ENCODE data around the gene GPC4.

Gene GPC4

GRCh38 chrX:133417364-133417763, 2.1 kb upstream of the GPC4 start:
- H3K9me3 ChIP-seq = no peaks in the 10 kb centered on the region
- no peak overlapping the region for H3K27ac ChIP-seq
- no peaks in the 10 kb centered on the region for H3K36me3 ChIP-seq
- intact Hi-C loops (cut with DNase I; ENCODE audit: low total_unique reads) = no loop called here
- no peak for TF ChIP-seq CTCF (IDR thresholded peaks at IDR 0.05)
- no peak overlapping the region for H3K4me3 ChIP-seq
- no peak for DNase-seq
- H3K27me3 ChIP-seq = no peaks in the 10 kb centered on the region
- peaks cover 0 to 8% (median 2%) of the 10 kb centered on the region in 4 donors for H3K4me1 ChIP-seq

- intact Hi-C loops (cut with DNase I; ENCODE audit: low total_unique reads) = no loop called here
- peak in 1 of 2 donors; percentile 66 for DNase-seq
These were observed 648 bp downstream of the GPC4 start for GRCh38 chrX:133414406-133415275.

GRCh38 chrX:133413218-133413925, 1.9 kb downstream of the GPC4 start:
- Histone ChIP-seq H3K4me1 (peaks cover 0 to 33% (median 2%) of the 10 kb centered on the region in 4 donors), H3K4me3 (peak overlapping the region; percentile 77 to 81), H3K27ac (peak overlapping the region; percentile 84 to 86), H3K27me3 (no peaks in the 10 kb centered on the region), H3K9me3 (no peaks in the 10 kb centered on the region), H3K36me3 (no peaks in the 10 kb centered on the region)
- peak; percentile 18 to 64 for DNase-seq
- no peak for TF ChIP-seq CTCF (IDR thresholded peaks at IDR 0.05)
- intact Hi-C loops (cut with DNase I; ENCODE audit: low total_unique reads) = no loop called here

More at GRCh38 chrX:133414406-133415275, 648 bp downstream of the GPC4 start:
- Histone ChIP-seq H3K36me3 (no peaks in the 10 kb centered on the region), H3K4me1 (peaks cover 0 to 31% (median 2%) of the 10 kb centered on the region in 4 donors), H3K27me3 (no peaks in the 10 kb centered on the region), H3K9me3 (no peaks in the 10 kb centered on the region), H3K27ac (peak overlapping the region; percentile 84 to 86), H3K4me3 (peak overlapping the region; percentile 77 to 81)
- no peak for TF ChIP-seq CTCF (IDR thresholded peaks at IDR 0.05)

GRCh38 chrX:133412665-133413064, 2.6 kb downstream of the GPC4 start:
- TF ChIP-seq CTCF (IDR thresholded peaks at IDR 0.05) = no peak
- Histone ChIP-seq H3K27me3 (no peaks in the 10 kb centered on the region), H3K9me3 (no peaks in the 10 kb centered on the region), H3K4me3 (peak overlapping the region; percentile 77 to 81), H3K4me1 (peaks cover 0 to 40% (median 2%) of the 10 kb centered on the region in 4 donors), H3K27ac (peak overlapping the region in 1 of 2 donors; percentile 84), H3K36me3 (no peaks in the 10 kb centered on the region)
- intact Hi-C loops (cut with DNase I; ENCODE audit: low total_unique reads) = no loop called here
- no peak for DNase-seq

GRCh38 chrX:133412246-133412645, 3.0 kb downstream of the GPC4 start:
- H3K9me3 ChIP-seq = no peaks in the 10 kb centered on the region
- intact Hi-C loops (cut with DNase I; ENCODE audit: low total_unique reads) = no loop called here
- TF ChIP-seq CTCF (IDR thresholded peaks at IDR 0.05) = no peak
- no peak overlapping the region for H3K27ac ChIP-seq
- H3K4me1 ChIP-seq = peaks cover 0 to 40% (median 2%) of the 10 kb centered on the region in 4 donors
- peak overlapping the region; percentile 77 to 81 for H3K4me3 ChIP-seq
- no peaks in the 10 kb centered on the region for H3K27me3 ChIP-seq
- DNase-seq = no peak
- no peaks in the 10 kb centered on the region for H3K36me3 ChIP-seq
